Suprapubic skin (tissue), 4 donors: Measurements from ENCODE around the gene TMEM225B.

Source experiments
- EP300 ChIP-seq: sonication (generic); formaldehyde crosslinking; IDR thresholded peaks from one replicate; pipeline ENCODE4 v1.6.1; 2017; ENCODE audit warnings: antibody characterized with exemption
- POLR2AphosphoS5 ChIP-seq, 3 donors: sonication (generic); formaldehyde crosslinking; IDR thresholded peaks; one replicate each; pipeline ENCODE4 v1.6.1; 2017; ENCODE audit warnings: antibody characterized with exemption in 3 of 3
- TF ChIP-seq, protein P1 (sequence below), 2 donors: fragments of 200-600 bp in 1 of 2; fragments of 450-650 bp in 1 of 2; sonication (generic) in 1 of 2; IDR thresholded peaks; one replicate each; pipeline ENCODE4 v1.5.1; 2016 to 2019; ENCODE audit warnings: antibody characterized with exemption in 2 of 2, mild to moderate bottlenecking in 1 of 2, moderate library complexity in 1 of 2

DNA sequence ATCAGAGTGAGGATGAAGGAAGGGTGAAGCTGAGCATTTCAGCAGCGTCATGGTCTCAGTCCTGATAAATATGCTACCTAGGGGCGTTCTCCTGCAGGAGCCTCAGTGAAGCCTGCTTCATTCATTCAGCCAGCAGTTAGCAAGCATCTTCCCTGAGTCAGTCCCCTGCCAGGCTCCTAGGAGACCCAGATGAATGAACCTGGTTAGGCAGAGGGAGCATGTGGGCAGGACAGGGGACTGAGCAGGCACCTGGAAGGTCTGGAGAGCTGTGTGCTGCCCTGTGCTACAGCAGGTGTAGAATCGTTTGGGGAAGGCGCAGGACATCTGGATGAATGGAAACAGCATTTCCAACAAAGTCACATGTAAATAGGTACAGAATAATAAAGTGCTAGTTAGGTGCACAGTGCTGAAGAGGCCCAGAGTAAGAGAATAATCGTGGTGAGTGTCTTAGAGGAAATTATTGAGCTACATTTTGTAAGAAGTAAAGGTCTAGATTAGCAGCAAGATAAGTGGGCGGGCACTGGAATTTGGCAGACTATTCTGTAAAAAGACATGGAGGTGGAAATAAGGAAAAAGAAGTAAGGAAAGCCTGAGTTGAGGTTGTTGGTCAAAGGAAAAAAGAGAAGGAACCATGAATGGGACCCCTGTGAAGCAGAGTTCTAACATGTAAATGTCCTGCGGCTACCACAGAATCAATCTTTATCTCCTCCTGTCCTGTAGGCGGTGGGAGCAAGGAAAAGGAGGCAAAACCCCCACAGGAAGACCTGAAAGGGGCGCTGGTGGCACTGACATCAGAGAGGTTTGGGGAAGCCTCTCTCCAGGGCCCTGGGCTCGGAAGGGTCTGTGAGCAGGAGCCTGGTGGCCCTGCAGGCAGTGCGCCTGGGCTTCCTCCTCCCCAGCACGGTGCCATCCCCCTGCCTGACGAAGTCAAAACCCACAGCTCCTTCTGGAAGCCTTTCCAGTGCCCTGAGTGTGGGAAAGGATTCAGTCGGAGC lies 30.7 kb downstream of the TMEM225B start:
- no peak for TF ChIP-seq EP300
- TF ChIP-seq, protein P1, sequence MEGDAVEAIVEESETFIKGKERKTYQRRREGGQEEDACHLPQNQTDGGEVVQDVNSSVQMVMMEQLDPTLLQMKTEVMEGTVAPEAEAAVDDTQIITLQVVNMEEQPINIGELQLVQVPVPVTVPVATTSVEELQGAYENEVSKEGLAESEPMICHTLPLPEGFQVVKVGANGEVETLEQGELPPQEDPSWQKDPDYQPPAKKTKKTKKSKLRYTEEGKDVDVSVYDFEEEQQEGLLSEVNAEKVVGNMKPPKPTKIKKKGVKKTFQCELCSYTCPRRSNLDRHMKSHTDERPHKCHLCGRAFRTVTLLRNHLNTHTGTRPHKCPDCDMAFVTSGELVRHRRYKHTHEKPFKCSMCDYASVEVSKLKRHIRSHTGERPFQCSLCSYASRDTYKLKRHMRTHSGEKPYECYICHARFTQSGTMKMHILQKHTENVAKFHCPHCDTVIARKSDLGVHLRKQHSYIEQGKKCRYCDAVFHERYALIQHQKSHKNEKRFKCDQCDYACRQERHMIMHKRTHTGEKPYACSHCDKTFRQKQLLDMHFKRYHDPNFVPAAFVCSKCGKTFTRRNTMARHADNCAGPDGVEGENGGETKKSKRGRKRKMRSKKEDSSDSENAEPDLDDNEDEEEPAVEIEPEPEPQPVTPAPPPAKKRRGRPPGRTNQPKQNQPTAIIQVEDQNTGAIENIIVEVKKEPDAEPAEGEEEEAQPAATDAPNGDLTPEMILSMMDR (IDR thresholded peaks at IDR 0.05): no peak
- TF ChIP-seq POLR2AphosphoS5 (IDR thresholded peaks at IDR 0.05): no peak
